ENCODE measurements around the gene ANKRD31.
"Not testable (repeated sequence)": the region's sequence is repeated elsewhere in the genome, so short reads cannot be mapped to it uniquely, and the experiment has no call there.

The ANKRD31 gene

GRCh38 chr5:75236322-75237316 lies at the start of gene ANKRD31:
ANKRD31 (minus strand) TSS chr5:75236878; CDS start chr5:75236686, 192 bp downstream.
- peak; percentile 82 to 93 (median 86) for DNase-seq

GRCh38 chr5:75286211-75286773 lies 49.6 kb upstream of the ANKRD31 start:
- DNase-seq = no peak

GRCh38 chr5:75282581-75282980 lies 45.9 kb upstream of the ANKRD31 start:
- DNase-seq = no peak

- no peak for DNase-seq
Observed at GRCh38 chr5:75281716-75282465, 45.2 kb upstream of the ANKRD31 start.

- no peak for DNase-seq
Observed at GRCh38 chr5:75279321-75279720, 42.6 kb upstream of the ANKRD31 start.

- no peak for DNase-seq
Observed at GRCh38 chr5:75277463-75277862, 40.8 kb upstream of the ANKRD31 start.

GRCh38 chr5:75275756-75276155 lies 39.1 kb upstream of the ANKRD31 start:
- no peak for DNase-seq

GRCh38 chr5:75275147-75275546 lies 38.5 kb upstream of the ANKRD31 start:
- no peak for DNase-seq

GRCh38 chr5:75274486-75274885 lies 37.8 kb upstream of the ANKRD31 start:
- DNase-seq = no peak

GRCh38 chr5:75270605-75271004 lies 33.9 kb upstream of the ANKRD31 start:
- not testable (repeated sequence) for DNase-seq

GRCh38 chr5:75265731-75266130 lies 29.1 kb upstream of the ANKRD31 start:
- DNase-seq = peak in 3 of 6 experiments; percentile 42 to 64 (median 57)

- DNase-seq = no peak
Observed at GRCh38 chr5:75262271-75262670, 25.6 kb upstream of the ANKRD31 start.

- DNase-seq = no peak
Observed at GRCh38 chr5:75260708-75261107, 24.0 kb upstream of the ANKRD31 start.

GRCh38 chr5:75250452-75250851 lies 13.8 kb upstream of the ANKRD31 start:
- not testable (repeated sequence) for DNase-seq

GRCh38 chr5:75245023-75245422 lies 8.3 kb upstream of the ANKRD31 start:
- DNase-seq = no peak

- no peak for DNase-seq
Observed at GRCh38 chr5:75243510-75243909, 6.8 kb upstream of the ANKRD31 start.

GRCh38 chr5:75243100-75243499 lies 6.4 kb upstream of the ANKRD31 start:
- DNase-seq = no peak

- no peak for DNase-seq
Observed at GRCh38 chr5:75242067-75242466, 5.4 kb upstream of the ANKRD31 start.

- no peak for DNase-seq
Observed at GRCh38 chr5:75239681-75240080, 3.0 kb upstream of the ANKRD31 start.

GRCh38 chr5:75235711-75236110 lies 967 bp downstream of the ANKRD31 start:
- DNase-seq = no peak

- DNase-seq = no peak
Observed at GRCh38 chr5:75234251-75234650, 2.4 kb downstream of the ANKRD31 start.

GRCh38 chr5:75226916-75227315 lies 9.8 kb downstream of the ANKRD31 start:
- DNase-seq = no peak

GRCh38 chr5:75225506-75225905 lies 11.2 kb downstream of the ANKRD31 start:
- DNase-seq = no peak
